A673 (cell line): ENCODE measurements around the gene DLL3.

ENCODE experiments used
- EZH2 ChIP-seq: fragments of 200-600 bp; sonication (generic); IDR thresholded peaks from 2 replicates; pipeline ENCODE4 v1.6.1; 2017; ENCODE audit warnings: borderline replicate concordance, low read depth, mild to moderate bottlenecking, mixed read lengths, antibody characterized with exemption, low read length; ENCODE audit not compliant: poor library complexity, severe bottlenecking
- TF ChIP-seq, protein P1 (sequence below): fragments of 300-800, 200-600 bp; sonication (generic); conservative IDR thresholded peaks from 2 replicates; pipeline ENCODE4 v1.5.1; 2017; ENCODE audit warnings: low read depth, mild to moderate bottlenecking, antibody characterized with exemption, low read length, moderate library complexity, mixed read lengths

DNA sequence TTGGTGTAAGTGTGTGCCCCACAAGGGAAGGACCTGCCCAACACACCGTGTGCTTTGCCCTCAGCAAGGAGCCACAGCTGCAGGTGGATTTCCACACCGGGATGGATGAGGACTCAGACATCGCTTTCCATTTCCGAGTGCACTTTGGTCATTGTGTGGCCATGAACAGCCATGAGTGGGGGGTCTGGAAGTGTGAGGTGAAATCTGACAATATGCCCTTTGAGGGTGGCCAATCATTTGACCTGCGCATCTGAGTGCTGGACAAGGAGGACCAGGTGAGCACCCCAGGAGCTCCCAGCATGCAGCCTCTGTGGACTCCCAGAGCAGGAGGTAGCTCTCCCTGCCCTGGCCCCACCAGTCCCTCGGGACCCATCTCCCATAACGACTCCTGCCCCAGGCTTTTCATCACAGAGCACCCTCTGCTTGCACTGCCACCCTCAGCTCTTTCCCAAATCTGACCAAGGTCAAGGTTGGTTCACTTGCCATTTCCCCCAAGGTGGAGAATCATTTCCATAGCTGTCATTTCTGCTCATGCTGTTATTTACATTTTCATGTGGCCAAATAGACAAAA is 54.4 kb downstream of the DLL3 start:
- TF ChIP-seq, protein P1, sequence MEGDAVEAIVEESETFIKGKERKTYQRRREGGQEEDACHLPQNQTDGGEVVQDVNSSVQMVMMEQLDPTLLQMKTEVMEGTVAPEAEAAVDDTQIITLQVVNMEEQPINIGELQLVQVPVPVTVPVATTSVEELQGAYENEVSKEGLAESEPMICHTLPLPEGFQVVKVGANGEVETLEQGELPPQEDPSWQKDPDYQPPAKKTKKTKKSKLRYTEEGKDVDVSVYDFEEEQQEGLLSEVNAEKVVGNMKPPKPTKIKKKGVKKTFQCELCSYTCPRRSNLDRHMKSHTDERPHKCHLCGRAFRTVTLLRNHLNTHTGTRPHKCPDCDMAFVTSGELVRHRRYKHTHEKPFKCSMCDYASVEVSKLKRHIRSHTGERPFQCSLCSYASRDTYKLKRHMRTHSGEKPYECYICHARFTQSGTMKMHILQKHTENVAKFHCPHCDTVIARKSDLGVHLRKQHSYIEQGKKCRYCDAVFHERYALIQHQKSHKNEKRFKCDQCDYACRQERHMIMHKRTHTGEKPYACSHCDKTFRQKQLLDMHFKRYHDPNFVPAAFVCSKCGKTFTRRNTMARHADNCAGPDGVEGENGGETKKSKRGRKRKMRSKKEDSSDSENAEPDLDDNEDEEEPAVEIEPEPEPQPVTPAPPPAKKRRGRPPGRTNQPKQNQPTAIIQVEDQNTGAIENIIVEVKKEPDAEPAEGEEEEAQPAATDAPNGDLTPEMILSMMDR = no peak
- TF ChIP-seq EZH2 = no peak
